ENCODE data around the gene ACKR2.

GRCh38 chr3:42827023-42827422 is 17.8 kb downstream of the ACKR2 start:
- TF ChIP-seq CTCF (IDR thresholded peaks at IDR 0.05): no peak
- TF ChIP-seq POLR2A (IDR thresholded peaks at IDR 0.05): peak; percentile 33

Measured in transverse colon (tissue), 3 donors.